CD4-positive, alpha-beta T cell (primary cell): ENCODE results near the gene EDN3. TPM values are rescaled to one million over a fixed set of nuclear protein-coding genes. Genes with fewer than 3 reads are reported as not detected.

Source experiments
- ATAC-seq: fragments of 200-7000 bp; cut with Tn5 transposase; one replicate; pipeline ENCODE4 v1.10.0; 2022; ENCODE audit warnings: mild to moderate bottlenecking; ENCODE audit not compliant: poor library complexity
- CTCF ChIA-PET: fragments of 350-600 bp; sonication (Branson Sonifier 250); formaldehyde crosslinking; loops from one replicate; lab custom pipeline; 2021; ENCODE audit warnings: antibody characterized with exemption, inconsistent platforms; lab: Charles Lee
- POLR2A ChIA-PET: fragments of 350-600 bp; sonication (Branson Sonifier 250); formaldehyde crosslinking; loops from one replicate; lab custom pipeline; 2021; ENCODE audit warnings: antibody characterized with exemption, inconsistent platforms; lab: Charles Lee
- DNase-seq, 14 experiments: peaks; one replicate each; pipeline ENCODE4 v3.0.0-alpha.2; 2013 to 2020; ENCODE audit warnings: mixed read lengths in 2 of 14
- H3K27ac ChIP-seq, 2 donors: one replicate each; pipeline versions ENCODE4 v1.5.1 to v1.7.0; 2013; ENCODE audit warnings: low read length in 2 of 2, low read depth in 1 of 2, mild to moderate bottlenecking in 1 of 2
- H3K27me3 ChIP-seq, 2 experiments: 1 replicate in 1 of 2; 2 replicates in 1 of 2; pipeline versions ENCODE4 v1.6.1 to v1.7.0; 2013; ENCODE audit warnings: low read length in 2 of 2, control low read depth in 1 of 2, mild to moderate bottlenecking in 1 of 2, moderate library complexity in 1 of 2; ENCODE audit not compliant: insufficient read depth in 2 of 2, control insufficient read depth in 1 of 2
- H3K36me3 ChIP-seq: one replicate; pipeline ENCODE4 v1.6.1; 2013; ENCODE audit warnings: low read length, control low read depth; ENCODE audit not compliant: insufficient read depth
- H3K4me1 ChIP-seq: one replicate; pipeline ENCODE4 v1.6.1; 2013; ENCODE audit warnings: low read length, control low read depth; ENCODE audit not compliant: insufficient read depth
- H3K4me3 ChIP-seq: one replicate; pipeline ENCODE4 v1.5.1; 2013; ENCODE audit warnings: mild to moderate bottlenecking, low read length, moderate library complexity
- H3K9me3 ChIP-seq, 2 experiments: 1 replicate in 1 of 2; 2 replicates in 1 of 2; pipeline versions ENCODE4 v1.6.1 to v1.7.0; 2013; ENCODE audit warnings: low read length in 2 of 2, mild to moderate bottlenecking in 2 of 2, control low read depth in 1 of 2, moderate library complexity in 1 of 2; ENCODE audit not compliant: control insufficient read depth in 1 of 2, insufficient read depth in 1 of 2
- H3K27ac Mint-ChIP-seq: one replicate; pipeline ENCODE4 v1.8.0; 2020; ENCODE audit warnings: mixed read lengths
- H3K27me3 Mint-ChIP-seq: one replicate; pipeline ENCODE4 v1.8.0; 2021; ENCODE audit warnings: mixed read lengths
- H3K36me3 Mint-ChIP-seq: one replicate; pipeline ENCODE4 v1.8.0; 2021; ENCODE audit warnings: low read depth, mixed read lengths
- H3K4me1 Mint-ChIP-seq: one replicate; pipeline ENCODE4 v1.8.0; 2021; ENCODE audit warnings: low read depth, mixed read lengths
- H3K4me3 Mint-ChIP-seq: one replicate; pipeline ENCODE4 v1.8.0; 2020; ENCODE audit warnings: mild to moderate bottlenecking, mixed read lengths
- H3K9me3 Mint-ChIP-seq: one replicate; pipeline ENCODE4 v1.8.0; 2020; ENCODE audit warnings: mixed read lengths
- intact Hi-C, 2 experiments: fragments of 100-400 bp; cut with DNase I in 1 of 2; cut with micrococcal nuclease in 1 of 2; formaldehyde crosslinking; loops; one replicate each; pipeline versions ENCODE4 v1.15.1 to v1.9.0; 2023 to 2025; cut with DNase I, micrococcal nuclease
- total RNA-seq, 174 experiments: library from RNA in 2 of 174; stranded (reverse) in 2 of 174; gene quantifications; one replicate each; pipeline ENCODE4 v1.2.3 and lab custom pipeline; 2021 to 2026
- TF ChIP-seq, protein P1 (sequence below): fragments of 200-600 bp; IDR thresholded peaks from one replicate; pipeline ENCODE4 v1.8.0; 2022; ENCODE audit warnings: antibody characterized with exemption, mild to moderate bottlenecking

The EDN3 gene
- total RNA-seq, 2 experiments from 2014 or later = 1.0 to 1.4 TPM

DNA sequence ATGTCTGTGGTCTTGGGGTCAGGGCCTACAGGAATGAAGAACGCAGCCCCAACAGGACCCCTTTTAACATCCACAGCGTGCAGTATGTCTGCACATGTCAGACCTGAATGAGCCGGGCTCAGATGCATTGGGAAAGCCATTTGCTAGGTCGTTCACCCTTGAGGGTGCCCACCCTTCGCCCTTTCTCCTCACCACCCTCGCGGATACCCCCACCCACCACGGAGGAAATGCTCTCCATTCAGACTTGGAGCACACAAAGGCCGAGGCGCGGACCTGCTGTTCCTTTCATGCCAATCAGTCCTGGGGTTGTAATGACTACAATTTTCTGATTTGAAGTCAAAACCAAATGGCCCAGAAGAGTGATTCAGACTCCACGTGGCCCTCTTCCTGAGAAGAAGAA, 62.7 kb downstream of the EDN3 start:
- Histone ChIP-seq H3K9me3 (peaks cover 0 to 6% of the 10 kb centered on the region in 2 experiments), H3K4me1 (no peaks in the 10 kb centered on the region), H3K27me3 (peaks cover 0 to 2% of the 10 kb centered on the region in 2 experiments), H3K27ac (no peak overlapping the region), H3K4me3 (no peak overlapping the region), H3K36me3 (no peaks in the 10 kb centered on the region)
- H3K4me3 Mint-ChIP-seq = no peak overlapping the region
- TF ChIP-seq, protein P1, sequence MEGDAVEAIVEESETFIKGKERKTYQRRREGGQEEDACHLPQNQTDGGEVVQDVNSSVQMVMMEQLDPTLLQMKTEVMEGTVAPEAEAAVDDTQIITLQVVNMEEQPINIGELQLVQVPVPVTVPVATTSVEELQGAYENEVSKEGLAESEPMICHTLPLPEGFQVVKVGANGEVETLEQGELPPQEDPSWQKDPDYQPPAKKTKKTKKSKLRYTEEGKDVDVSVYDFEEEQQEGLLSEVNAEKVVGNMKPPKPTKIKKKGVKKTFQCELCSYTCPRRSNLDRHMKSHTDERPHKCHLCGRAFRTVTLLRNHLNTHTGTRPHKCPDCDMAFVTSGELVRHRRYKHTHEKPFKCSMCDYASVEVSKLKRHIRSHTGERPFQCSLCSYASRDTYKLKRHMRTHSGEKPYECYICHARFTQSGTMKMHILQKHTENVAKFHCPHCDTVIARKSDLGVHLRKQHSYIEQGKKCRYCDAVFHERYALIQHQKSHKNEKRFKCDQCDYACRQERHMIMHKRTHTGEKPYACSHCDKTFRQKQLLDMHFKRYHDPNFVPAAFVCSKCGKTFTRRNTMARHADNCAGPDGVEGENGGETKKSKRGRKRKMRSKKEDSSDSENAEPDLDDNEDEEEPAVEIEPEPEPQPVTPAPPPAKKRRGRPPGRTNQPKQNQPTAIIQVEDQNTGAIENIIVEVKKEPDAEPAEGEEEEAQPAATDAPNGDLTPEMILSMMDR = no peak
- no peak for ATAC-seq
- no peak overlapping the region for H3K27ac Mint-ChIP-seq
- H3K36me3 Mint-ChIP-seq = no peaks in the 10 kb centered on the region
- no peaks in the 10 kb centered on the region for H3K9me3 Mint-ChIP-seq
- ChIA-PET CTCF (no interaction called here), POLR2A (no interaction called here)
- no peaks in the 10 kb centered on the region for H3K27me3 Mint-ChIP-seq
- DNase-seq = no peak
- H3K4me1 Mint-ChIP-seq = no peaks in the 10 kb centered on the region
- intact Hi-C loops = no loop called here

- no peaks in the 10 kb centered on the region for H3K4me1 Mint-ChIP-seq
- H3K27me3 Mint-ChIP-seq = no peaks in the 10 kb centered on the region
- H3K9me3 Mint-ChIP-seq = no peaks in the 10 kb centered on the region
- no peaks in the 10 kb centered on the region for H3K4me1 ChIP-seq
- no peak overlapping the region for H3K4me3 Mint-ChIP-seq
- H3K27ac Mint-ChIP-seq = no peak overlapping the region
- POLR2A ChIA-PET = no interaction called here
- H3K4me3 ChIP-seq = no peak overlapping the region
- H3K9me3 ChIP-seq = peaks cover 0 to 6% of the 10 kb centered on the region in 2 experiments
- intact Hi-C loops = no loop called here
- H3K27me3 ChIP-seq = peaks cover 0 to 2% of the 10 kb centered on the region in 2 experiments
- TF ChIP-seq, protein P1 = no peak
- H3K27ac ChIP-seq = no peak overlapping the region
- CTCF ChIA-PET = no interaction called here
- ATAC-seq = no peak
- H3K36me3 Mint-ChIP-seq = no peaks in the 10 kb centered on the region
- no peak for DNase-seq
- no peaks in the 10 kb centered on the region for H3K36me3 ChIP-seq
Observed at GRCh38 chr20:59364611-59365010, 64.2 kb downstream of the EDN3 start.

- ChIA-PET POLR2A (no interaction called here), CTCF (no interaction called here)
- no peak overlapping the region for H3K4me3 ChIP-seq
- no peaks in the 10 kb centered on the region for H3K4me1 ChIP-seq
- no peaks in the 10 kb centered on the region for H3K36me3 ChIP-seq
- Mint-ChIP-seq H3K9me3 (no peaks in the 10 kb centered on the region), H3K4me1 (no peaks in the 10 kb centered on the region), H3K4me3 (no peak overlapping the region), H3K27ac (no peak overlapping the region), H3K36me3 (no peaks in the 10 kb centered on the region), H3K27me3 (no peaks in the 10 kb centered on the region)
- intact Hi-C loops = no loop called here
- TF ChIP-seq, protein P1 = no peak
- no peak for DNase-seq
- peaks cover 0 to 6% of the 10 kb centered on the region in 2 experiments for H3K9me3 ChIP-seq
- peaks cover 0 to 2% of the 10 kb centered on the region in 2 experiments for H3K27me3 ChIP-seq
- H3K27ac ChIP-seq = no peak overlapping the region
- no peak for ATAC-seq
Observed at GRCh38 chr20:59365611-59366285, 65.3 kb downstream of the EDN3 start.
